Activated naive CD8-positive, alpha-beta T cell treated with anti-CD3 and anti-CD28 coated beads, Interleukin-2, amount 50 U/mL, for 24 hours (primary cell): ENCODE results near the gene PPP3CA.

ENCODE experiments used
- ATAC-seq: fragments of 150-1000 bp; cut with Tn5 transposase; one replicate; pipeline ENCODE4 v1.10.0; 2021
- DNase-seq: peaks from one replicate; pipeline ENCODE4 v3.0.0; 2021
- H3K27ac Mint-ChIP-seq: one replicate; pipeline ENCODE4 v1.8.0; 2021; ENCODE audit warnings: mild to moderate bottlenecking, mixed read lengths
- H3K27me3 Mint-ChIP-seq: one replicate; pipeline ENCODE4 v1.8.0; 2021; ENCODE audit warnings: mixed read lengths
- H3K36me3 Mint-ChIP-seq: one replicate; pipeline ENCODE4 v1.8.0; 2021; ENCODE audit warnings: low read depth, mixed read lengths
- H3K4me1 Mint-ChIP-seq: one replicate; pipeline ENCODE4 v1.8.0; 2021; ENCODE audit warnings: mixed read lengths
- H3K4me3 Mint-ChIP-seq: one replicate; pipeline ENCODE4 v1.8.0; 2021; ENCODE audit warnings: mild to moderate bottlenecking, moderate library complexity, mixed read lengths
- H3K9me3 Mint-ChIP-seq: one replicate; pipeline ENCODE4 v1.8.0; 2021; ENCODE audit warnings: mixed read lengths

PPP3CA gene

GRCh38 chr4:101315041-101315440, 32.3 kb downstream of the PPP3CA start:
- Mint-ChIP-seq H3K4me1 (peaks cover 8% of the 10 kb centered on the region), H3K4me3 (no peak overlapping the region), H3K36me3 (peaks cover 2% of the 10 kb centered on the region), H3K27me3 (no peaks in the 10 kb centered on the region), H3K9me3 (peaks cover 8% of the 10 kb centered on the region), H3K27ac (no peak overlapping the region)
- no peak for ATAC-seq
- no peak for DNase-seq

DNA sequence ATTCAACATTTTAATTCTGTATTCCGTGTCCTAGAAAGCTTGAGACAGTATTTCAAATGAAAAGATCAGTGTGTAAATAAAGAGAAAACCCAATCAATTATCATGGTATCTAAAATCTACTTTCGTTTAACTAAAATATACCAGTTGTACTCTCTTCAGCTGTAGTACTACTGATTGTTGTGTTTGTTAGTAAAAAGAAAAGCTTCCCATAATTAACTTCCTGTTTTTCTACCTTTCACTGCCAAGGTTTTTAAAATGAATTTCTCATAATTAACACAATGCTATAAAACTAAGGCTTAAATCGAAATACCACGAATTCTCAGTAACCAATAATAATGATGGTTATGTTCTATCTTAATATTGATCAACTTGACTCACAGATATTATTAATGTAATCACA, 37.4 kb downstream of the PPP3CA start:
- ATAC-seq, result no peak
- no peak for DNase-seq
- peaks cover 47% of the 10 kb centered on the region for H3K4me1 Mint-ChIP-seq
- H3K9me3 Mint-ChIP-seq, result no peaks in the 10 kb centered on the region
- no peaks in the 10 kb centered on the region for H3K27me3 Mint-ChIP-seq
- no peak overlapping the region for H3K27ac Mint-ChIP-seq
- no peak overlapping the region for H3K4me3 Mint-ChIP-seq
- no peaks in the 10 kb centered on the region for H3K36me3 Mint-ChIP-seq

DNA sequence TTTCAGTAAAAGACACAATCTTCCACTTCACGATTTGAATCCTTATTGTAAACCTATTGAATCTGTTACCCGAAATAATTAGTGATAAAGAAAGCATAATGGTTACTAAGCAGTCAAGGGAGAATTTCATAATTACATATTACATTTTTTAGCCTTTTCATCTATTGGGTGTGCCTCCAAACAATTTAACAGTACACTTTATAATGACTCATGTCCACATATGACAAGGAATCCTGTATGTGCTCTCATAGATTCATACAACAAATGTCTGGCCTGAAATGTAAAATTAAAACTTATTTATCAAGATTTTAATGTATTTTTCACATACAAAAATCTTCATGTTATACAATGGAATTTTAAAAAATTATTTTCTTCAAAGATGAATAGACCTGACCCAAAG, 39.4 kb downstream of the PPP3CA start:
- DNase-seq (no peak), ATAC-seq (no peak)
- H3K36me3 Mint-ChIP-seq, result no peaks in the 10 kb centered on the region
- H3K27me3 Mint-ChIP-seq, result no peaks in the 10 kb centered on the region
- H3K9me3 Mint-ChIP-seq, result no peaks in the 10 kb centered on the region
- H3K4me3 Mint-ChIP-seq, result no peak overlapping the region
- H3K4me1 Mint-ChIP-seq, result peaks cover 48% of the 10 kb centered on the region
- no peak overlapping the region for H3K27ac Mint-ChIP-seq

- no peaks in the 10 kb centered on the region for H3K36me3 Mint-ChIP-seq
- peak overlapping the region; percentile 52 for H3K27ac Mint-ChIP-seq
- H3K4me3 Mint-ChIP-seq, result peak overlapping the region; percentile 62
- no peaks in the 10 kb centered on the region for H3K27me3 Mint-ChIP-seq
- no peak for ATAC-seq
- no peak for DNase-seq
- H3K9me3 Mint-ChIP-seq, result no peaks in the 10 kb centered on the region
- peaks cover 45% of the 10 kb centered on the region for H3K4me1 Mint-ChIP-seq
Observed at GRCh38 chr4:101306764-101307615, 40.3 kb downstream of the PPP3CA start.

DNA sequence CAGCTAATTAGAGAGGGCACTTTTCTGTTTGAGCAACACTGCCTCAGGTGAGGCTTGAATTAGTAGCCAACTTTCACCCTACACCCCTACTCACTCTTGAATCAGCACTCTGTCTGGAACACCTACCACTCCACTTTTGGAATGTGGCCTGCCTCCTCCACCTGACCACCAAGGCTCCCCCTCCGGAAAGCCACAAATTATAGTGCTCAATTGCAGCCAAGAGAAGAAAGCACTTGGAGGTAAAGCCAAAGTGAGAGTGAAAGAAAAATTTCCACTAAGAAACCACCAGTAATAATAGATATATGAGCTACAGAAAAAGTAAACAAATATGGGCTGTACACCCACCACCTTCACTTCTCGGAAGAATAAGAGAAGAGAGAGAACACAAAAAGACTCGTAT, 41.1 kb downstream of the PPP3CA start:
- no peaks in the 10 kb centered on the region for H3K9me3 Mint-ChIP-seq

GRCh38 chr4:101304916-101305315, 42.4 kb downstream of the PPP3CA start:
- no peaks in the 10 kb centered on the region for H3K36me3 Mint-ChIP-seq
- DNase-seq (no peak), ATAC-seq (no peak)
- peaks cover 43% of the 10 kb centered on the region for H3K4me1 Mint-ChIP-seq
- no peaks in the 10 kb centered on the region for H3K27me3 Mint-ChIP-seq
- H3K27ac Mint-ChIP-seq, result no peak overlapping the region
- H3K9me3 Mint-ChIP-seq, result no peaks in the 10 kb centered on the region
- H3K4me3 Mint-ChIP-seq, result no peak overlapping the region

More for the DNA sequence above, 41.1 kb downstream of the PPP3CA start:
- DNase-seq (no peak), ATAC-seq (peak; percentile 68)
- H3K36me3 Mint-ChIP-seq, result no peaks in the 10 kb centered on the region
- peaks cover 45% of the 10 kb centered on the region for H3K4me1 Mint-ChIP-seq
- peak overlapping the region; percentile 62 for H3K4me3 Mint-ChIP-seq
- no peaks in the 10 kb centered on the region for H3K27me3 Mint-ChIP-seq
- H3K27ac Mint-ChIP-seq, result peak overlapping the region; percentile 52

DNA sequence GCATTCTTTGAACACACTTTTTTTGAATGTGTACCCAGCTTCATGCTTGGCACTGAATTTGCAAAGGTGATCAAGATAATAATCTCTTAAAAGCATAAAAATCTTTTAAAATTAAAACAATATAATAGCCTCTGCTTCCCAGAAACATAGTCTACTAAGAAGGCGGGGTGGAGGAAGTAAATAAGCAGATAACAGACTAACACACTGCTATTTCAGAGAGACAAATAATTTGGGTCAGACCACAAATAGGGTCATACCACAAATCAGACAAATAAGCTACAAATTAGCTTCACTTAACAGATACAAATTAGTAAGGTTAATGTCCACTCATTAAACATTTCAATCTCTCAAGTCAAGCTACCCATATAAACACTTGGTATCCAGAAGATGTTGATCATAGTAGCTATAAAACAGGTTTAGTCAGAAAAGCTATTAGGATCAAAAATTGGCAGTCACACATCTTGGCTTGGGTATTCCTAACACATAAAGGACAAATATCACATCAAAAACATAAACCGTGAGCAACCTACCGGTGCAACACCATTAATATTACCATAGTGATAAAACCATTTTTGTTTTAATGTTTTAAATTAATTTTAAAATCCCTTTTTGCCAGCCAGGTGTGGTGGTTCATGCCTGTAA, 47.3 kb downstream of the PPP3CA start:
- ATAC-seq (no peak), DNase-seq (no peak)
- Mint-ChIP-seq H3K9me3 (no peaks in the 10 kb centered on the region), H3K36me3 (no peaks in the 10 kb centered on the region), H3K27ac (no peak overlapping the region), H3K27me3 (no peaks in the 10 kb centered on the region), H3K4me1 (peaks cover 7% of the 10 kb centered on the region), H3K4me3 (no peak overlapping the region)

DNA sequence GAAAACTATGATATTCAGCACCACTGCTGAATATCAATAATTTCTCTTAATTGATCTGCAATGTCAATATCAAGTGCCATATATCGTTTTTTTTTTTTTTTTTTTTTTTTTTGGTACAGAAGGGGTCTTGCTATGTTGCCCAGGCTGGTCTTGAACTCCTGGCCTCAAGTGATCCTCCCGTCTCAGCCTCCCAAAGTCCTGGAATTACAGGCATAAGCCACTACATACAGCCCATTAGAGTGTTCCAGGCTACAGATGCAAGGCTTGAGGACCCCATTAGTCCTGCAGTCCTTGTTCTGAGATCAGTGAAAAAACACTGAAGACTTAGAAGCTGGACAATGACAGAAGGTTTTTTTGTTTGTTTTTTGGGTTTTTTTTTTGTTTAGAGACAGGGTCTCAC, 48.3 kb downstream of the PPP3CA start:
- H3K9me3 Mint-ChIP-seq, result no peaks in the 10 kb centered on the region
- H3K4me1 Mint-ChIP-seq, result peaks cover 2% of the 10 kb centered on the region
- H3K27me3 Mint-ChIP-seq, result no peaks in the 10 kb centered on the region
- no peaks in the 10 kb centered on the region for H3K36me3 Mint-ChIP-seq
- H3K27ac Mint-ChIP-seq, result no peak overlapping the region
- ATAC-seq, result no peak
- no peak overlapping the region for H3K4me3 Mint-ChIP-seq
- no peak for DNase-seq

GRCh38 chr4:101295691-101296090, 51.6 kb downstream of the PPP3CA start:
- Mint-ChIP-seq H3K36me3 (no peaks in the 10 kb centered on the region), H3K4me3 (no peak overlapping the region), H3K4me1 (peaks cover under 1% of the 10 kb centered on the region), H3K9me3 (no peaks in the 10 kb centered on the region), H3K27me3 (no peaks in the 10 kb centered on the region), H3K27ac (no peak overlapping the region)
- DNase-seq (no peak), ATAC-seq (no peak)

DNA sequence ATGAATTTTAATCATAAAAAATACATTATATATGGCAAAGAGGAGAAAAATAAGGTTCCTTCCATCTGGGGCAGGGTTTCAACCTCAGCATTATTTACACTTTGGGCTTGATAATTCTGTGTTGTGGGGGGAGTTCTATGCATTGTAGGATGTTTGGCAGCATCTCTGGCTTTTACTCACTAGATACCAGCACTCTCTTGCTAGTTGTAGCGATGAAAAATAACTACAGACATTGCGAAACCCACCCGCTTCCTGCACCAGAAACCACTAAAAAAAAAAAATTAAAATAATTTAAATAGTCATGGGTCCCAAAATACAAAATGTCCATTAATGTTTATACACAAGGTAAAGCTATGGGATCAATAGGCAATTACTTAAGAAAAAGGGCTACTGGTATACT, 52.7 kb downstream of the PPP3CA start:
- H3K4me3 Mint-ChIP-seq, result no peak overlapping the region
- peaks cover 5% of the 10 kb centered on the region for H3K4me1 Mint-ChIP-seq
- H3K36me3 Mint-ChIP-seq, result no peaks in the 10 kb centered on the region
- ATAC-seq (no peak), DNase-seq (no peak)
- H3K27ac Mint-ChIP-seq, result no peak overlapping the region
- H3K27me3 Mint-ChIP-seq, result no peaks in the 10 kb centered on the region
- H3K9me3 Mint-ChIP-seq, result no peaks in the 10 kb centered on the region

DNA sequence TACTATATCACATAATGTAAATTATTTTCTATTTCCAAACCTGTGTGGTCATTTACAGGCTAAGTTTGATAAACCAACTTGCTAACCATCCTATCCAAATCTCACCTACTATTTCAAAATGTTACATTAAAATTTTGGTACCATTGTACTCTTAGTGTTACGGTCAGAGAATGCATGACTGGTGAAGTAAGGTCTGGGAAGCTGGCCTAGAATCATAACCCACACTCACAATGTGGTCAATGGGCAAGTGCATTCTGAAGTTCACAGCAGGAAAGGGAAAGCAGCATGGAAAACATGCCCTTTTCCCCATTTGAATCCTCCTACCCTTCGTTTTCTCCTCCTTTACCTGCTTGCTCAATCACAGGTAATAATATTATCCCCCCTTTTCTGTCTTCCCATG, 54.4 kb downstream of the PPP3CA start:
- no peaks in the 10 kb centered on the region for H3K27me3 Mint-ChIP-seq
- H3K9me3 Mint-ChIP-seq, result no peaks in the 10 kb centered on the region
- DNase-seq, result no peak
- H3K4me3 Mint-ChIP-seq, result no peak overlapping the region
- peaks cover 12% of the 10 kb centered on the region for H3K4me1 Mint-ChIP-seq
- H3K36me3 Mint-ChIP-seq, result no peaks in the 10 kb centered on the region
- no peak for ATAC-seq
- no peak overlapping the region for H3K27ac Mint-ChIP-seq

DNA sequence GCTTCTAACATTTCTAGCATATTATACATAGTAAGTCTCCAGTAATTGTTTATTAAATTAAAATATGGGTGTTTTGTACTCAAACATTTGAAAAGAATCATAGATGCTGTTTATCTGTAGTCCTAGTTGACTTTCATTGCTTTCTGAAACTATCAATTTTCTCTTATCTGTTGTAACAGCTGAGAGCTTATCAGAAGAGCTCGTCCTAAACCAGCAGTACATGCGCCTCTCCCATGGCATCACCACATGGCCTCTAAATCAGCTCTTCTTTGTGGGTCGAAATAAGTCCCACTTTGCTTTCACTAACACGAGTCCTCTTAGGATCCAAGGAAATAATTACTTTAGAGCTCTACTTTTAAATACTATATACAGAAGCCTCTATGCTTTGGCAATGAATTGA, 55.1 kb downstream of the PPP3CA start:
- Mint-ChIP-seq H3K27me3 (no peaks in the 10 kb centered on the region), H3K4me1 (peaks cover 16% of the 10 kb centered on the region), H3K4me3 (no peak overlapping the region), H3K36me3 (no peaks in the 10 kb centered on the region), H3K27ac (no peak overlapping the region), H3K9me3 (no peaks in the 10 kb centered on the region)
- no peak for ATAC-seq
- DNase-seq, result no peak

DNA sequence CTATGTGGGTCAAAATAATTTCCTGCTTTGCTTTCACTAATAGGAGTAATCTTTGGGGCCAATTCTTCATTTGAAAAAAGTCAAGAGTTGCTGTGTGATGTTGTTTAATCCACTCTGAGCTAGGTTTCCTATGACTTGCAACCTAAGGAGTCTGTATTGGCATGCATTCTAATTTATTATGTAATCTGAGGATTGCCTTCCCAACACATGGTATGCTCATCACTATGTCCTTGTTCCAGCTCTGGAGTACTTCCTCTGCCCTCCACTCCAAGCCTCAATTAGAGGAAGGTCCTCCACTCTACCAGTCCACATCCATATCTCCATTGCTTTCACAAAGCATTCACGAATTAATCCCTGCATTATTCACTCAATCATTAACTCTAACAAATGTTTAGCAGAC, 56.1 kb downstream of the PPP3CA start:
- no peak for DNase-seq

DNA sequence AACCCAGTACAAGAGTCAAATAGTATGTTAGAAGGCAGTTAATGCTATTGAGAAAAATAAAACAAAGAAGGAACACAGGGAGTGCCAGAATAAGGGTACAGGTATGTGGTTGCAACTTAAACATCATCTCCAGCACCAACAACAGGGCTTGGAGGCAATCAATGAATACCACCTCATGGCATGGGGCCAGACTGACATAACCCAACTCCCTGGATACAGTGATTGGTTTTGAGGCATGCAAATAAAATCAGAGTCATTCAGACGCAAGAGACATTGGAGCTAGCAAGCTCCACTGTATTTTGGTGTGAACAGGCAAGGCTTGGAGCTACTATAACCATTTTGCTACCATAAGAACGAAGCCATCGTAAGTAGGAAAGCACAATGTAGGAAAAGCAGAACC, 56.7 kb downstream of the PPP3CA start:
- H3K9me3 Mint-ChIP-seq, result no peaks in the 10 kb centered on the region
- no peak overlapping the region for H3K4me3 Mint-ChIP-seq
- H3K27me3 Mint-ChIP-seq, result no peaks in the 10 kb centered on the region
- DNase-seq, result no peak
- H3K4me1 Mint-ChIP-seq, result peaks cover 18% of the 10 kb centered on the region
- no peak for ATAC-seq
- H3K36me3 Mint-ChIP-seq, result no peaks in the 10 kb centered on the region
- no peak overlapping the region for H3K27ac Mint-ChIP-seq

More for the DNA sequence above, 56.1 kb downstream of the PPP3CA start:
- H3K9me3 Mint-ChIP-seq, result no peaks in the 10 kb centered on the region
- no peaks in the 10 kb centered on the region for H3K36me3 Mint-ChIP-seq
- no peak overlapping the region for H3K4me3 Mint-ChIP-seq
- no peak for ATAC-seq
- H3K27me3 Mint-ChIP-seq, result no peaks in the 10 kb centered on the region
- H3K4me1 Mint-ChIP-seq, result peaks cover 16% of the 10 kb centered on the region
- no peak overlapping the region for H3K27ac Mint-ChIP-seq

DNA sequence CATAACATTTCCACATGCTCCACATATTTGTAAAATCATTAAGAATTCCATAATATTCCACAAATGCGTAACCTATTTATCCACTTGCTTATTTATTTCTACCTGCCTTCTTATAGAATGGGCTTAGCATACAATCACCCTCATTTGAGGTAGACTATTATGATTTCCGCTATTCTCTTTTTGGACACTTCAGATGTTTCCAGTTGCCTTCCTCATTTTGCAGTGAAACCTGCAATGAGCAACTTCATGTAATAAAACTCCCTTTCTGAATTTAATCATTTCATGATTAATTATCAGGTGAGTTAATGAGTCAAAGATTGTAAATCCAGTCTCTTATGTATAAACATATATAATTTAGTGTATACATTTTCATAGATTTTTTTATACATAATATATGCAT, 58.0 kb downstream of the PPP3CA start:
- Mint-ChIP-seq H3K9me3 (no peaks in the 10 kb centered on the region), H3K36me3 (no peaks in the 10 kb centered on the region), H3K4me3 (no peak overlapping the region), H3K27ac (no peak overlapping the region), H3K4me1 (peaks cover 28% of the 10 kb centered on the region), H3K27me3 (no peaks in the 10 kb centered on the region)
- ATAC-seq, result no peak
- DNase-seq, result no peak
